Measurements from ENCODE around the gene ZNF629.

DNA sequence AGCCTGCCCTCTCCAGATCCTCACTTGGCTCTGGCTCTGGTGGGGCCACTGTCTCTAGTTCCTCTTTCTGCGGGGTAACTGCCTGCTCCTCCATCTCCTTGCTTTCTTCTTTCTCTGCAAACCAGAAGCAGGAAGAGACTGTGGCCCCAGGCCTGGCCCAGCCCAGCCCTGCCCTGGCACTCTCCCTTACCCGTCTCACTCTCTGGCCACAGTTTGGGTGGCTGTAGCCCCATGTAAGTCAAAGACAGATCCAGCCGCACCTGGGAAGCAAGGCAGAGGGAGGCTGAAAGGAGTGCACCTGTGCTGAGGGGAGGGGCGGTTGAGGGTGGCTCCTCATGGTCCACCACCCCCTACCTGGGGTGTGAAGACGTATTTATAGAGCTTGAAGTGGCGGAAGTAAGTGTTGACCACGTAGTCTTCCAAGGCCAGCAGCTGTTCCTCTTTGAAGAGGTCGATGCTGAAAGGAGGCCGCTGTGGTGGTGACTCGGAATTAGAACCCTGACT lies 28.0 kb downstream of the ZNF629 start:
- TF ChIP-seq, protein P1, sequence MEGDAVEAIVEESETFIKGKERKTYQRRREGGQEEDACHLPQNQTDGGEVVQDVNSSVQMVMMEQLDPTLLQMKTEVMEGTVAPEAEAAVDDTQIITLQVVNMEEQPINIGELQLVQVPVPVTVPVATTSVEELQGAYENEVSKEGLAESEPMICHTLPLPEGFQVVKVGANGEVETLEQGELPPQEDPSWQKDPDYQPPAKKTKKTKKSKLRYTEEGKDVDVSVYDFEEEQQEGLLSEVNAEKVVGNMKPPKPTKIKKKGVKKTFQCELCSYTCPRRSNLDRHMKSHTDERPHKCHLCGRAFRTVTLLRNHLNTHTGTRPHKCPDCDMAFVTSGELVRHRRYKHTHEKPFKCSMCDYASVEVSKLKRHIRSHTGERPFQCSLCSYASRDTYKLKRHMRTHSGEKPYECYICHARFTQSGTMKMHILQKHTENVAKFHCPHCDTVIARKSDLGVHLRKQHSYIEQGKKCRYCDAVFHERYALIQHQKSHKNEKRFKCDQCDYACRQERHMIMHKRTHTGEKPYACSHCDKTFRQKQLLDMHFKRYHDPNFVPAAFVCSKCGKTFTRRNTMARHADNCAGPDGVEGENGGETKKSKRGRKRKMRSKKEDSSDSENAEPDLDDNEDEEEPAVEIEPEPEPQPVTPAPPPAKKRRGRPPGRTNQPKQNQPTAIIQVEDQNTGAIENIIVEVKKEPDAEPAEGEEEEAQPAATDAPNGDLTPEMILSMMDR (IDR thresholded peaks at IDR 0.05) = no peak
- TF ChIP-seq POLR2A (IDR thresholded peaks at IDR 0.05) = no peak
